Effector CD8-positive, alpha-beta T cell (primary cell): ENCODE data around the gene SNURF.
"Not testable (repeated sequence)": the region's sequence is repeated elsewhere in the genome, so short reads cannot be mapped to it uniquely, and the experiment has no call there.

Source experiments
- DNase-seq: peaks from one replicate; lab custom pipeline; 2025; lab: John Stamatoyannopoulos, UW

SNURF gene

DNA sequence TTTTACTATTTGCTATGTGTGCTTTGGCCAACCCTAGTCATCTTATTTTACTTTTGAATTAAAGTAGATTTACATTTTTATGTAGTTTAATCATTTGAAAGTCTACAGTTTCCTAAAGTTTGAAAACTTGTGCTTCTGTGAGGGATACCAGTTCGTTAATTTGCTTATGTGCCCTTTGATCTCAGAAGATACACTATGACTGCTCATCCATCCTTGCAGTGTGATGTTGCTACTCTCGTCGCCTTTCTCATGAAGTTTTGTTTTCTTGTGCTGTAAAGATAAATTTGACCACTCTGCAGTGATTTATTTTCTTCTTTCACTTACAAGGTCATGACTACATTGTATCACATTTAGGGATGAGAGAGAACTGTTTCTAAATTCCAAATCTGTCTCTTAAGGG is 16.3 kb downstream of the SNURF start:
- no peak for DNase-seq

DNA sequence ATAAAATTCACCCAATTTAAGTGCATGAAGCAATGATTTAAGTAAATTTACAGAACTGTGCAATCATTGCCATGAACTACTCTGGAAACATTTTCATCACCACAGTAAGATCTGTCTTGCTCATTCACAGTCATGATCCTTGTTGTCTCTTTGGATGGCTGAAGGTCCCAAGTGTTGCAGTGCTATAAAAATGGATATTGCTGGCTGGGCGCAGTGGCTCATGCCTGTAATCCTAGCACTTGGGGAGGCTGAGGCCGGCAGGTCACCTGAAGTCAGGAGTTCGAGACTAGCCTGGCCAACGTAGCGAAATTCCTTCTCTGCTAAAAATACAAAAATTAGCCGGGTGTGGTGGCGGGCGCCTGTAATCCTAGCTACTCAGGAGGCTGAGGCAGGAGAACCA is 17.0 kb downstream of the SNURF start:
- no peak for DNase-seq

GRCh38 chr15:24972707-24973106 is 17.9 kb downstream of the SNURF start:
- DNase-seq, result not testable (repeated sequence)

GRCh38 chr15:24976932-24977331 is 22.1 kb downstream of the SNURF start:
- DNase-seq, result no peak

DNA sequence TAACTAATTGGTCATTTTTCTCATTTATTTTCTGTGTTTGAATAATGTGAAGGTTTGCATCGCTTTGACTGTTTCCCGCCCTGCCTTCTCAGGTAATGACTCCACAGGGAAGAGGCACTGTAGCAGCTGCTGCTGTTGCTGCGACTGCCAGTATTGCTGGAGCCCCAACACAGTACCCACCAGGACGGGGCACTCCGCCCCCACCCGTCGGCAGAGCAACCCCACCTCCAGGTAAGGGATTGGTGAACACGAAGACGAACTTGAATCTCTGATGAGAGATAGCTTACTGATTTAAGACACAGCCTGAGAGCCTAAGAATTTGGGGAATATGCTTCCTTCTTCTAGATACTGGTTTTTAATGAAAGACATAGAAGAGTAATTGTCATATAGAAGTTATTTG is 22.9 kb downstream of the SNURF start:
- no peak for DNase-seq

DNA sequence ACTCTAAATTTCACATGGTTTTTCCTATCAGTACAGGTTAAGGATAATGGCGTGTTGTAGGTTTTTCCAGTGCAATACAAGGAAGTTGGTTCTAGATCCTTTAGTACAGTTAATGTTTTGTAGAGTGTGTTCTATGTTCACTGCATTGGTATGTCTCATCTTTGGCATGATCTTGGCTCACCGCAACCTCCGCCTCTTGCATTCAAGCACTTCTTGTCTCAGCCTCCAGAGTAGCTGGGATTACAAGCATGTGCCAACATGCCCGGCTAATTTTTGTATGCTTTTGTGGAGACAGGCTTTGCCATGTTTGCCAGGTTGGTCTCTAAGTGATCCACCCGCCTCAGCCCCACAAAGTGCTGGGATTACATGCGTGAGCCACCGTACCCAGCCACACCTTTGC is 30.4 kb downstream of the SNURF start:
- no peak for DNase-seq

- no peak for DNase-seq
These were observed 31.9 kb downstream of the SNURF start for GRCh38 chr15:24986653-24987052.
